WERI-Rb-1 (cell line): ENCODE data around the gene FAM78A.

Experiments used
- DNase-seq: peaks from one replicate; pipeline ENCODE4 v3.0.0-alpha.2; 2020
- H3K27ac ChIP-seq: fragments of 250-450 bp; sonication (Bioruptor Pico); 2 replicates; pipeline ENCODE4 v1.5.1; 2020; ENCODE audit warnings: mild to moderate bottlenecking, moderate library complexity
- H3K27me3 ChIP-seq: fragments of 250-450 bp; sonication (Bioruptor Pico); 2 replicates; pipeline ENCODE4 v1.5.1; 2021; ENCODE audit warnings: mild to moderate bottlenecking, low read depth, moderate library complexity; ENCODE audit not compliant: insufficient read depth, severe bottlenecking
- H3K36me3 ChIP-seq: fragments of 250-450 bp; sonication (Bioruptor Pico); 2 replicates; pipeline ENCODE4 v1.5.1; 2020; ENCODE audit warnings: mild to moderate bottlenecking, moderate library complexity
- H3K4me3 ChIP-seq: 2 replicates; pipeline ENCODE4 v1.5.1; 2011; ENCODE audit warnings: low read depth, mild to moderate bottlenecking, control low read depth, low read length
- H3K9me3 ChIP-seq: fragments of 250-450 bp; sonication (Bioruptor Pico); 2 replicates; pipeline ENCODE4 v1.5.1; 2021; ENCODE audit warnings: mild to moderate bottlenecking, moderate library complexity; ENCODE audit not compliant: severe bottlenecking
- CTCF ChIP-seq: IDR thresholded peaks from 2 replicates; pipeline ENCODE4 v1.5.1; 2011; ENCODE audit warnings: low read depth, mild to moderate bottlenecking, control low read depth, inconsistent platforms, low read length

Gene FAM78A

DNA sequence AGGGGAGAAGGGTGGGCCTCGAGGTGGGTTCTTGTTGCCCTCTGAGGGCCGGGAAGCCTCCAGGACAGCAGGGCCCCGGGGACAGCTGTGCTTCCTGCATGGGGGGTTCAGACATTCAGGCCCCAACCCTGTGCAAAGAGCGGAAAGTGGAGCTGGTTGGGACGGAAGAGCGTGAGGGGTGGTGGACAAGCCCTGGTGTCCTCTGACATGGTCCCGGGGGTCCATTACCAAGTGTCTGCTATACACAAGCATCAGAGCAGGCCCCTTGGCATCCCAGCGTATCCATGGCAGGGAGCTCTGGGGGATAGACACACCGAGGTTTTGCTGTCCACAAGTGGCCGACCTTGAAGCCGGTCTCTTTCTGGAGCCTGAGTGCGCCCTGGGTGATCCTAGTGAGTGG lies 22.5 kb upstream of the FAM78A start:
- no peak overlapping the region for H3K4me3 ChIP-seq
- H3K36me3 ChIP-seq, result no peaks in the 10 kb centered on the region
- no peaks in the 10 kb centered on the region for H3K9me3 ChIP-seq
- no peak for TF ChIP-seq CTCF
- no peak for DNase-seq
- no peak overlapping the region for H3K27ac ChIP-seq
- H3K27me3 ChIP-seq, result no peaks in the 10 kb centered on the region

DNA sequence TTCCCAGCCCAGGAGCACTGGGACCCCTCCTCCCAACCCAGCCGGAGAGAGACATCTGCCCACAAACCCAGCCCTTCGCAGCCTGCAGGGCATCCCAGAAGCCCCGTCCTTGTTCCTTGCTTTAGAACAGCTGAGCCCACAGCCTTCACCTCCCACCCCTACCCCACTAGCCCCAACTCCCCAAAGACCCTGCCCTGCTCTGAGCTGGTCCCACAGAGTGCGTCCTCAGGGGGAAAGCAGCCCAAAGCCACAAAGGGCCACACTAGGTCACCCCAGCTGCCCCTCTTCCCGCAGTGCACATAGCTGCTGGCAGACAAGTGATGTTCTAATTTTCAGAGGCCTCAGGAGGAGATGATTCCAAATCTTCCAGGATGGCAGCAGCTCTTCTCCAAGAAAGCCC lies 22.0 kb upstream of the FAM78A start:
- H3K9me3 ChIP-seq, result no peaks in the 10 kb centered on the region
- no peak for DNase-seq
- no peak overlapping the region for H3K27ac ChIP-seq
- no peaks in the 10 kb centered on the region for H3K27me3 ChIP-seq
- H3K36me3 ChIP-seq, result no peaks in the 10 kb centered on the region; the same call in 1 of the 2 replicates
- H3K4me3 ChIP-seq, result no peak overlapping the region
- TF ChIP-seq CTCF, result no peak

- H3K36me3 ChIP-seq, result no peaks in the 10 kb centered on the region; the same call in 1 of the 2 replicates
- no peak for TF ChIP-seq CTCF
- no peak overlapping the region for H3K4me3 ChIP-seq
- H3K27me3 ChIP-seq, result no peaks in the 10 kb centered on the region
- H3K9me3 ChIP-seq, result no peaks in the 10 kb centered on the region
- no peak overlapping the region for H3K27ac ChIP-seq
- no peak for DNase-seq
Measured at GRCh38 chr9:131297903-131298302, 21.6 kb upstream of the FAM78A start.

DNA sequence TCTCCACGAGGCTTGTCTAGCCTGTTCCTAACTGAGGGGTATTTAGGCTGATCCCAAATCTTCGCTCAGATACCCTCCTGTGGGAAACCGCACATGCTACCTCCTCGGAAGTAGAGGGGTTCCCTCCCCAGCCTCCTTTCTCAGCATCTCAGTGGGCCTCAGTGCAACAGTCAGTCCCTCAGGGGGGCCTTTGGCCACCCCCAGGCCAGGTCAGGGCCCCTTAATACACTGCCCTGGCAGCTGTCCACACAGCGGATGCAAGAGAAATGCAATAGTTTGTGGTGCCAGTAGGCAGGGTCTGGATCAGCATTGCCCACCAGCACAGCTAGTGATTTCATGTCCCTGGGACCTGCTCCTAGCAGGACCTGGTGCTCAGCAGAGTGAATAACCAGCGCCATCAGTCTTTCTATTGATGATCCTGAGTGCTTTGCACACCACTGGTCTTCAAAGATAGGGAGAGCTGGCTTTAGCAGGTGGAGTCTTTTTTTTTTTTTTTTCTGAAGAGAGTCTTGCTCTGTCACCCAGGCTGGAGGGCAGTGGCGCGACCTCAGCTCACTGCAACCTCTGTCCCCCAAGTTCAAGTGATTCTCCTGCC lies 20.7 kb upstream of the FAM78A start:
- Histone ChIP-seq H3K27me3 (no peaks in the 10 kb centered on the region), H3K4me3 (no peak overlapping the region), H3K9me3 (peaks cover 2% of the 10 kb centered on the region), H3K36me3 (no peaks in the 10 kb centered on the region; the same call in 1 of the 2 replicates), H3K27ac (peak overlapping the region; percentile 48)
- no peak for TF ChIP-seq CTCF
- no peak for DNase-seq

DNA sequence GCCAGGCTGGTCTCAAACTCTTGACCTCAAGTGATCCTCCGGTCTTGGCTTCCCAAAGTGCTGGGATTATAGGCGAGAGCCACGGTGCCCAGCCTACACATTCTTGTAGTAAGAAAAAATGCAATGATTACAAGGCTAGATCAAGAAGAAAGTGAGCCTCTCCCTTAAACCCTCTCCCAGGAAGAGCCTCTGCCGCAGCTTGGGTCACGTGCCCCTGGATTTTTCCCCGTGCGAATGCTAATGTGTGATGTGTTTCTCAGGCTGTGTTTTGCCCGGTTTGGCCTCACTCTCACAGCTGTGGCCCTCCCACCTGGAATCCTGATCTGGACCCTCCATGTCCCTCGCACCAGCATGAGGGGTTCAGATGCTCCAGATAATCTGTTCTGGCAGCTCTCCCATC lies 20.1 kb upstream of the FAM78A start:
- no peak for DNase-seq
- TF ChIP-seq CTCF, result no peak
- no peaks in the 10 kb centered on the region for H3K27me3 ChIP-seq
- H3K4me3 ChIP-seq, result no peak overlapping the region
- H3K36me3 ChIP-seq, result no peaks in the 10 kb centered on the region; the same call in 1 of the 2 replicates
- peak overlapping the region; percentile 48 for H3K27ac ChIP-seq
- H3K9me3 ChIP-seq, result peaks cover 2% of the 10 kb centered on the region

- Histone ChIP-seq H3K27me3 (no peaks in the 10 kb centered on the region), H3K9me3 (peaks cover 2% of the 10 kb centered on the region), H3K36me3 (no peaks in the 10 kb centered on the region; the same call in 1 of the 2 replicates), H3K4me3 (no peak overlapping the region), H3K27ac (no peak overlapping the region)
- TF ChIP-seq CTCF, result no peak
- no peak for DNase-seq
Measured at GRCh38 chr9:131292937-131293336, 16.6 kb upstream of the FAM78A start.
